ENCODE measurements around the gene ZNF496. TPM values are rescaled to one million over a fixed set of nuclear protein-coding genes. Genes with fewer than 3 reads are reported as not detected.
"Not testable (repeated sequence)": the region's sequence is repeated elsewhere in the genome, so short reads cannot be mapped to it uniquely, and the experiment has no call there.

The ZNF496 gene
- total and polyA plus RNA-seq, 5 donors from 2014 or later: 2.0 to 6.0 (median 3.7) TPM

DNA sequence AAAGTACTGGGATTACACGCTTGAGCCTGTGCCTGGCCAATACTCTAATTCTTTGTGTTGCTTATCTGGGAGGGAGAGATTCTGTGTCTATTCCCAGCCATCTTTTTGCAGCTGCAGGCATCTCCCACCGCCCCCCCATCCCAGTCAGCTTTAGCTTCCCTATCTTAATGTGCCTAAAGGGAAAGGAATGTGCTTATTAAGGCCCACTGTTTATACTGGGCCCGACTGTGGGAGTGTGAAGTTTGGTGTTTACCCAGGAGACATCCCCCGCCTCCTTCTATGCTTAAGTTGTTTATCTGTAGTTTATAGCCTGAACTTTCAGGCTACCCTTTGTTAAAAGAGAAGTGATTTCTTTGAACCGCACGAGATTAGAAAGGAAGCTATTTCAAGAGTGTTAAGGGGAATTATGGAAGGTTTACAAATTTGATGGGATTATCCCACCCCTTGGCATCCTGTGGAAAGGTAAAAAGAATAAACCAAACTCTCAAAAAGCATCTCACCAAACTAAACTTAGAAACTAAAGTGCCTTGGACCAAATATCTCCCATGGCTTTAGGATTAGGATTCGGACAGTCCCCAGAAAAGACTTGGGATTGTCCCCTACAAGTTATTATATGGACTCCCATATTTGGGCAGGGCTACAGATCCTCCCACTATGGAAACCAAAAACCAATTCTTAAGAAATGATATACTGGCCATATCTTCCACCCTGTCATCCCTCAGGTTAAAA is 25.5 kb upstream of the ZNF496 start:
- Histone ChIP-seq H3K27me3 (ENCODE audit: control insufficient read depth, insufficient read depth, low read length) (peaks cover 2% of the 10 kb centered on the region), H3K4me1 (ENCODE audit: control insufficient read depth, insufficient read depth, low read length, poor library complexity, severe bottlenecking) (no peaks in the 10 kb centered on the region), H3K27ac (ENCODE audit: insufficient read depth, low read length, poor library complexity, severe bottlenecking) (no peak overlapping the region), H3K4me3 (ENCODE audit: low read depth, low read length) (no peak overlapping the region), H3K9me3 (ENCODE audit: control insufficient read depth in 2 of 2, low read length in 2 of 2) (no peaks in the 10 kb centered on the region), H3K36me3 (ENCODE audit: control insufficient read depth, insufficient read depth, low read length) (no peaks in the 10 kb centered on the region)
- no peak overlapping the region for H3K27ac Mint-ChIP-seq
- peaks cover 0 to 7% (median 1%) of the 10 kb centered on the region in 7 donors for H3K9me3 Mint-ChIP-seq
- H3K27me3 Mint-ChIP-seq: peaks cover 15% of the 10 kb centered on the region
- H3K36me3 Mint-ChIP-seq: no peaks in the 10 kb centered on the region
- H3K4me3 Mint-ChIP-seq: no peak overlapping the region
- DNase-seq: no peak
- no peak for ATAC-seq (ENCODE audit: low read depth in 2 of 2)
- no peaks in the 10 kb centered on the region for H3K4me1 Mint-ChIP-seq

DNA sequence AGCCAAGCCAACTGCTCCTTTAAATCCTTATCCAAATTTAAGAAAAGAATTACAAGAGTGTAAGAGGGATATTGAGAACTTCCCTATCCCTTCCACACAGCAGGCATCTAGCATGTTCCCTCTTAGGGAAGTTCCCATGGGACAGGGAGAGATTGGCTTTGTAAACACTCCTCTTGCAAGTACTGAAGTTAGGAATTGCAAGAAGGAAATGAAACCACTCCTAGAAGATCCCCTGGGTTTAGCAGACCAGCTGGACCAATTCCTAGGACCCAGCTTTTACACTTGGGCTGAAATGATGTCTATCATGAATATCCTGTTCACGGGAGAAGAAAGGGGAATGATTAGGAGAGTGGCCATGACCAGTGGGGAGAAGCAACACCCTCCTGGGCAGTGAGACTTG is 23.5 kb upstream of the ZNF496 start:
- not testable (repeated sequence) for H3K4me3 Mint-ChIP-seq; H3K4me1 ChIP-seq (ENCODE audit: control insufficient read depth, insufficient read depth, low read length, poor library complexity, severe bottlenecking); H3K27ac Mint-ChIP-seq; H3K4me3 ChIP-seq (ENCODE audit: low read depth, low read length); H3K9me3 Mint-ChIP-seq; ATAC-seq (ENCODE audit: low read depth in 2 of 2); H3K4me1 Mint-ChIP-seq; H3K36me3 ChIP-seq (ENCODE audit: control insufficient read depth, insufficient read depth, low read length); DNase-seq; H3K9me3 ChIP-seq (ENCODE audit: control insufficient read depth in 2 of 2, low read length in 2 of 2); H3K27ac ChIP-seq (ENCODE audit: insufficient read depth, low read length, poor library complexity, severe bottlenecking); H3K27me3 ChIP-seq (ENCODE audit: control insufficient read depth, insufficient read depth, low read length); H3K36me3 Mint-ChIP-seq
- H3K27me3 Mint-ChIP-seq: peaks cover 13% of the 10 kb centered on the region

DNA sequence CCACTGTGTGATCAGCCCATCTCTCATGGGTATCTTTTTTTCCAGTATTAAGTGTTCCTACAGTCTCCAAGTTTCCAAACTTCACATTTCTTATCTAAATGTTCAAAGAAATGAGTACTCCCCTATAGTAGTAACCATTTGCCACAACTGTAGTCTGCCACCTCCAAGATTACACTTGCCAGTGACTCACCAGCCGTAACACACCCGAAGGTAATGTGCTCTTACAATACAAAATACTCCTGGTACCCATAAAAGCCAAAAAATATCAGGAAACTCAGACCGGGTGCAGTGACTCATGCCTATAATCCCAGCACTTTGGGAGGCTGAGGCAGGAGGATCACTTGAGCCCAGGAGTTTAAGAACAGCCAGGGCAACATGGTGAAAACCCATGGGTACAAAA is 20.5 kb upstream of the ZNF496 start:
- H3K36me3 Mint-ChIP-seq: no peaks in the 10 kb centered on the region
- Histone ChIP-seq H3K9me3 (ENCODE audit: control insufficient read depth in 2 of 2, low read length in 2 of 2) (no peaks in the 10 kb centered on the region), H3K4me3 (ENCODE audit: low read depth, low read length) (no peak overlapping the region), H3K36me3 (ENCODE audit: control insufficient read depth, insufficient read depth, low read length) (no peaks in the 10 kb centered on the region), H3K4me1 (ENCODE audit: control insufficient read depth, insufficient read depth, low read length, poor library complexity, severe bottlenecking) (no peaks in the 10 kb centered on the region), H3K27me3 (ENCODE audit: control insufficient read depth, insufficient read depth, low read length) (peaks cover 2% of the 10 kb centered on the region), H3K27ac (ENCODE audit: insufficient read depth, low read length, poor library complexity, severe bottlenecking) (no peak overlapping the region)
- peaks cover 0 to 4% (median 0%) of the 10 kb centered on the region in 4 donors for H3K4me1 Mint-ChIP-seq
- ATAC-seq (ENCODE audit: low read depth in 2 of 2): no peak
- H3K27me3 Mint-ChIP-seq: peaks cover 9% of the 10 kb centered on the region
- H3K9me3 Mint-ChIP-seq: peaks cover 0 to 10% (median 1%) of the 10 kb centered on the region in 7 donors
- H3K4me3 Mint-ChIP-seq: no peak overlapping the region
- no peak overlapping the region for H3K27ac Mint-ChIP-seq
- DNase-seq: no peak

DNA sequence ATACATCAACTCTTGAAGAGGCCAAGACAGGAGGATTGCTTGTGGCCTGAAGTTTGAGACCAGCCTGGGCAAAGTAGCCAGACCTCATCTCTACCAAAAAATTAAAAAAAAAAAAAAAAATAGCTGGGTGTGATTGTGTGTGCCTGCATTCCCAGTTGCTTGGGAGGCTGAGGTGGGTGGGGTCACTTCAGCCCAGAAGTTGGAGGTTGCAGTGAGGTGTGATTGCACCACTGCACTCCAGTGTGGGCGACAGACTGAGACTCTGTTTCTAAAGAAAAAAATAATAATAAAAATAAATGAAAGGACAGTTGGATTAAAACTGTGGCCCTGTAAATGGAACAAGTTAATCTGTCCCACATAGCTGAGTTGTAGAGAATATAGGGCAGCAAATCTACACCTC is 18.9 kb upstream of the ZNF496 start:
- H3K4me3 Mint-ChIP-seq: no peak overlapping the region

DNA sequence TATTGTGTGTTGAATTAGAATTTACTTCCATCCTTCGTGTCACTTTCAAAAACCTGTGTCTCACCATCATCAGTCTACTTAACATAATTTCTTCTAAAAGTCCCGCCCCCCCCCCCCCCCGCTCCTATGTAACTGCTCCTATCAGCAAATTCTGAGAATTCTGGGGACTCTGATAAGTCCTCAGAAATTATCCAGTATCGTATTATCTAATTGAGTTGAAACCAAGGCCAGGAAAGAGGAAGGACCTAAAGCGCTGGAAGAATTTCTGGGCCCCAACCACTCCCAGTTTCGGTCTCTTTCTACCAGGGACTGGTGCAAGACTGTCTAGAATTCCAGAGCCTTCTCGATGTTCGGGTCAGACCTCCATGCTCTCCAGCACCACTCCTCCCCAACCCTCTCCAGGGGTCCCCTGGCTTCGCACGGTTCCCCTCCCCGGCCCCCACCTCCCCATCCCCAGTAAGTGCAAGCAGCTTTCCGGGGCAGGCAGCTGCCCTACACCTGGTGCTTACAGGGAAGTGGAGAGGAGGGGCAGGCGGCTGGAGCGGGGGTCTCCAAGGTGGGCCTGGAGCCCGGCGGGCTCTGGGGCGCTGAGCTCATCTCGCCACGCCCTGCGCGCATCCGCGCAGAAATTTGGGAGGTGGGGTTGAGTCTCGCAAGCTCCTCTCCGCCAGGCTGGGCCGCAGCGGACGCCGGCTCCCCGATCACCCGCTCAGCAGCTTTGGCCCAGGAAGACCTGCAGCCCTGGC is 16.0 kb upstream of the ZNF496 start:
- no peak overlapping the region for H3K4me3 Mint-ChIP-seq
- H3K4me3 ChIP-seq (ENCODE audit: low read depth, low read length): no peak overlapping the region
- H3K27ac Mint-ChIP-seq: no peak overlapping the region

More for the DNA sequence above, 18.9 kb upstream of the ZNF496 start:
- H3K27me3 Mint-ChIP-seq: peaks cover 4% of the 10 kb centered on the region
- DNase-seq (no peak), ATAC-seq (ENCODE audit: low read depth in 2 of 2) (no peak)
- Histone ChIP-seq H3K36me3 (ENCODE audit: control insufficient read depth, insufficient read depth, low read length) (no peaks in the 10 kb centered on the region), H3K4me1 (ENCODE audit: control insufficient read depth, insufficient read depth, low read length, poor library complexity, severe bottlenecking) (no peaks in the 10 kb centered on the region), H3K27me3 (ENCODE audit: control insufficient read depth, insufficient read depth, low read length) (peaks cover 2% of the 10 kb centered on the region), H3K27ac (ENCODE audit: insufficient read depth, low read length, poor library complexity, severe bottlenecking) (no peak overlapping the region), H3K9me3 (ENCODE audit: control insufficient read depth in 2 of 2, low read length in 2 of 2) (no peaks in the 10 kb centered on the region), H3K4me3 (ENCODE audit: low read depth, low read length) (no peak overlapping the region)
- no peaks in the 10 kb centered on the region for H3K36me3 Mint-ChIP-seq
- no peak overlapping the region for H3K27ac Mint-ChIP-seq
- H3K9me3 Mint-ChIP-seq: peaks cover 0 to 9% (median 1%) of the 10 kb centered on the region in 7 donors
- peaks cover 0 to 4% (median 0%) of the 10 kb centered on the region in 4 donors for H3K4me1 Mint-ChIP-seq

DNA sequence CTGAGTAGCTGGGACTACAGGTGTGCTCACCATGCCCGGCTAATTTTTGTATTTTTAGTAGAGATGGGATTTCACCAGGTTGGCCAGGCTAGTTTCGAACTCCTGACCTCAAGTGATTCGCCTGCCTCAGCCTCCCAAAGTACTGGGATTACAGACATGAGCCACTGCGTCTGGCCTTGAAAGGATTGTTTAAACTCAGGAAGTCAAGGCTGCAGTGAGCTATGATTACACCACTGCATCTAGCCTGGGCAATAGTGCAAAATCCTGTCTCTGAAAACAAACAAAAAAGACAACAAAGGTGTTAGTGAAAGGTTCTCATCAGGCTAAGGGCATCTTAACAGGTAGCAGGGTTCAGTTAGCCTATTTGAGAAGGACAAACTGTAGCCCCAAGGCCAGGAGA is 14.2 kb upstream of the ZNF496 start:
- Mint-ChIP-seq H3K4me1 (peaks cover 0 to 9% (median 2%) of the 10 kb centered on the region in 4 donors), H3K27ac (no peak overlapping the region), H3K27me3 (peaks cover 12% of the 10 kb centered on the region), H3K4me3 (no peak overlapping the region), H3K9me3 (peaks cover 0 to 4% (median 0%) of the 10 kb centered on the region in 7 donors), H3K36me3 (no peaks in the 10 kb centered on the region)
- no peak overlapping the region for H3K27ac ChIP-seq (ENCODE audit: insufficient read depth, low read length, poor library complexity, severe bottlenecking)
- no peaks in the 10 kb centered on the region for H3K4me1 ChIP-seq (ENCODE audit: control insufficient read depth, insufficient read depth, low read length, poor library complexity, severe bottlenecking)
- no peak for DNase-seq
- no peak for ATAC-seq (ENCODE audit: low read depth in 2 of 2)
- H3K4me3 ChIP-seq (ENCODE audit: low read depth, low read length): no peak overlapping the region
- H3K9me3 ChIP-seq (ENCODE audit: control insufficient read depth in 2 of 2, low read length in 2 of 2): no peaks in the 10 kb centered on the region
- H3K36me3 ChIP-seq (ENCODE audit: control insufficient read depth, insufficient read depth, low read length): no peaks in the 10 kb centered on the region
- H3K27me3 ChIP-seq (ENCODE audit: control insufficient read depth, insufficient read depth, low read length): peaks cover 2% of the 10 kb centered on the region

More for the DNA sequence above, 16.0 kb upstream of the ZNF496 start:
- peaks cover 0 to 6% (median 2%) of the 10 kb centered on the region in 4 donors for H3K4me1 Mint-ChIP-seq
- no peak for ATAC-seq (ENCODE audit: low read depth in 2 of 2)
- H3K36me3 ChIP-seq (ENCODE audit: control insufficient read depth, insufficient read depth, low read length): no peaks in the 10 kb centered on the region
- H3K9me3 ChIP-seq (ENCODE audit: control insufficient read depth in 2 of 2, low read length in 2 of 2): no peaks in the 10 kb centered on the region
- H3K4me1 ChIP-seq (ENCODE audit: control insufficient read depth, insufficient read depth, low read length, poor library complexity, severe bottlenecking): no peaks in the 10 kb centered on the region
- H3K27ac ChIP-seq (ENCODE audit: insufficient read depth, low read length, poor library complexity, severe bottlenecking): no peak overlapping the region
- peaks cover 7% of the 10 kb centered on the region for H3K27me3 Mint-ChIP-seq
- H3K27me3 ChIP-seq (ENCODE audit: control insufficient read depth, insufficient read depth, low read length): peaks cover 2% of the 10 kb centered on the region
- H3K36me3 Mint-ChIP-seq: no peaks in the 10 kb centered on the region
- H3K9me3 Mint-ChIP-seq: peaks cover 0 to 4% (median 0%) of the 10 kb centered on the region in 7 donors
- no peak for DNase-seq

DNA sequence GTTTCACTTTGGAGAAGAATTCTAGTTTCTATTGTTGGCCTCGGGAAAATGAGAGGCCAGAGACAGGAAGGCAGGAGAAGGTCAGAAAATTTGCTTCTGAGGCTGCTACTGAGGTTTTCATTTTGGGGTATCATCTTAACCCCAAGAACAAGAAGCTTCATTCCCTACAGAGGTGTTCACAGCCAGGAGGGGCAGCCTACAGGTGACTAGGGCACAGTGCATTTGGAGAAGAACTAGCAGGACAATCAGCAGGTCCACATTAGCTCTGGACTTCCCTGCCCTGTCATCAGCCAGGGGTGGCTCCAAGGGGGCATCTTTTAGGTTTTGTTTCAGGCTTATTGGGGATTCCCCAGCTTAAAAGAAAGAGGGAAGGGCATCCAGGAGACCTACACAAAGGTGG is 12.1 kb upstream of the ZNF496 start:
- Mint-ChIP-seq H3K27ac (no peak overlapping the region), H3K27me3 (peaks cover 12% of the 10 kb centered on the region), H3K9me3 (no peaks in the 10 kb centered on the region), H3K4me1 (peaks cover 0 to 9% (median 0%) of the 10 kb centered on the region in 4 donors), H3K4me3 (no peak overlapping the region), H3K36me3 (no peaks in the 10 kb centered on the region)
- Histone ChIP-seq H3K4me3 (ENCODE audit: low read depth, low read length) (no peak overlapping the region), H3K27me3 (ENCODE audit: control insufficient read depth, insufficient read depth, low read length) (no peaks in the 10 kb centered on the region), H3K4me1 (ENCODE audit: control insufficient read depth, insufficient read depth, low read length, poor library complexity, severe bottlenecking) (no peaks in the 10 kb centered on the region), H3K9me3 (ENCODE audit: control insufficient read depth in 2 of 2, low read length in 2 of 2) (no peaks in the 10 kb centered on the region), H3K27ac (ENCODE audit: insufficient read depth, low read length, poor library complexity, severe bottlenecking) (no peak overlapping the region), H3K36me3 (ENCODE audit: control insufficient read depth, insufficient read depth, low read length) (no peaks in the 10 kb centered on the region)
- no peak for ATAC-seq (ENCODE audit: low read depth in 2 of 2)
- no peak for DNase-seq
